Dedifferentiated amniotic fluid mesenchymal stem cell (primary cell): Measurements from ENCODE around the gene CYP4F12.

Experiments
- DNase-seq: peaks from one replicate; pipeline ENCODE4 v3.0.0-alpha.2; 2016; ENCODE audit errors: extremely low spot score

CYP4F12 gene

DNA sequence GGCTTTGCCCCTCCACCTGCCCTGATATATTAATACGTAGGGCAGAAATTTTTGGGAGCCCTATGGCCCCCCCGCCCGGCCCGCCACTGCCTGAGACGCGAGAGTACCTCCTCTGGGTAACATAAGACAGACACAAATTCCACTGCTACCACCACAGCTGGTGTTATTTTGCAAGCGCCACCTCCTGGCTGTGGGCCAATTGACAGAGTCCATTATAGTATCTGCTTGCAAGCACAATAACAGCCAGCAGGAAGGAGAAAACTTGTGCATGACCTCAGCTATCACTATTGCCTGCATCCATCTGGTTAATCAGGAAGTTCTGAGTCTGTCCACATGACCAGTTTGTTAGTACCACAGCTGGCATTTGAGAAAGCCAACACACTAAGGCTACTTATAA is 29.6 kb downstream of the CYP4F12 start:
- DNase-seq: no peak

DNA sequence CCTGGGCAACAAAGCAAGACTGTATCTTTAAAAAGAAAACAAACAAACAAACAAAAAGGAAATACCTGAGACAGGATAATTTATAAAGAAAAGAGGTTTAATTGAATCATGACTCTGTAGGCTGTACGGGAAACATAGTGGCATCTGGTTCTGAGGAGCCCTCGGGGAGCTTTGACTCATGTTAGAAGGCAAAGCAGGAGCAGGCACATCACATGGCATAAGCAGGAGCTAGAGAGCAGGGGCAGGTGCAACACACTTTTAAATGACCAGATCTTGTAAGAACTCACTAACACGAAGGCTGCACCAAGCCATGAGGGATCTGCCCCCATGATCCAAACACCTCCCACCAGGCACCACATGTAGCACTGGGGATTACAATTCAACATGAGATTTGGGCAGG is 41.8 kb downstream of the CYP4F12 start:
- no peak for DNase-seq

DNA sequence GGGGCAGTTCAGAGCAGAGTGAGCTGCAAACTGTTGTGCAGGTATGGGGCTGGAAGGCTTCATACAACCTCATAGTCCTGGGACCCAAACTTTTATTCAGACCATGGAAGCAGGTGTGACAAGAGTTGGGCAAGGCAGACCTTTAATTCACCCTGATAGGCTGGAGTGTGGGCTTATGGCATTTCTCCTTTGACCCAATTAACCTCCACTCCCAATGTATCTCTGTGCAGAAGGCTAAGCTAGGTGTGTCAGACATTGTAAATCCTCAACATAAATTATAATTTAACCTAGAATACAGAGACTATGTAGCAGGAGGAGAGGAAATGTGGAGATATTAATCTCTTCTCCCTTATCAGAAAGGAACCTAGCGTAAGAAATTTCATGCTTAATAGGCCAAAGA is 42.8 kb downstream of the CYP4F12 start:
- no peak for DNase-seq

DNA sequence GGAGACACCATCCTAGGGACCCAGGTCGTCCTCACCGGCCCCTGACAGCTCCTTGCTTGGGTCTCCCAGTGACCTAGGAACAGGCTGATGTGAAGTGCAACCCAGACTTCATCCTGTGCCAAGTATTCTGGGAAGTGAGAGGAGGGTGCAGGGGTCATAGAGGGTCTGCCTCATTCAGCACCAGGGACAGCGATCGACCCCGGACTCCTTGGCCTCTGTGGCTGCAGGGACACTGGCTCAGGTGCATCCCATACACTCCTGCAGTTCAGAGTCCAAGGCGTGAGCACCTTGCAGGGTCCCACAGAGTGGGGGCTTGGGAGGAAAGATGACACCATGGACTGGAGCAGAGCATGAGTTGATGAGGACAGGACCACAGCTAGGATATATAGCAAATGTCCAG is 44.9 kb downstream of the CYP4F12 start:
- DNase-seq: no peak

DNA sequence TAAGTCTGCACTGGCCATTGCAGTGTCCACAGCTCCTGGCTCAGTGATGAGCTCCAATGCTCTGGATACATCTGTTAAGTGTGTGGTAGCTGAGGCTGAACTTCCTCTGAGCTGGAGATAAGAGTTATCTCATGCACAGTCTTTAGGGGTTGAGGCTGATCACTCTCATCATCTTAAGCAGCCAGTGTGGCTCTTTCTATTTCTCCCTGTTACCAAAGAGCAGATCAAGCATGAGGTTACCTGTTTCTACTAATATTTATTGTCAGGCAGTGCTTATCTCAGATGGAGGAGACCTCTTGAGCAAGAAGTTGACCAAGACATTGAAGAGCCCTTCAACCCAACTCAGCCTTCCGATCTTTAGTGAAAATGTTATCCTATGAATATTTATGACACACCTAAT is 48.4 kb downstream of the CYP4F12 start:
- DNase-seq: no peak

DNA sequence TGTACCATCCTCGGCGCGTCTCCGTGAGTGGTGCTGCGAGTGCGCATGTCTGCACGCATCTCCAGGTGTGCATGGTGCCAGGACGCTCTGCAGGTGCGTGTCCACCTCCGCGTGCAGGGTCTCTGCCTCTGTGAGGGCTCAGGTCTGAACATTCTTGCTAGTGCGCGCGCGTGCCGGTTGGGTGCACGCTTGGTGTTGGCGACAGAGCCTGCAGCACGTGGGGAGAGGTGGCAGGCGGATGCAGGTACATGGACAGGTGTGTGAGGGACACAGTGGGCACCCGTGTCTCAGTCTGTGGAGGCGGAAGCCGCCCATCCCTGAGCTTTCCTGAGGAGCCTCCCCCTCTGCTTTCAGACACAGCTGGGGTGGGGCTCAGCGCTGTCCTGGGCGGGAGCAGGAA is 50.1 kb downstream of the CYP4F12 start:
- DNase-seq: no peak

DNA sequence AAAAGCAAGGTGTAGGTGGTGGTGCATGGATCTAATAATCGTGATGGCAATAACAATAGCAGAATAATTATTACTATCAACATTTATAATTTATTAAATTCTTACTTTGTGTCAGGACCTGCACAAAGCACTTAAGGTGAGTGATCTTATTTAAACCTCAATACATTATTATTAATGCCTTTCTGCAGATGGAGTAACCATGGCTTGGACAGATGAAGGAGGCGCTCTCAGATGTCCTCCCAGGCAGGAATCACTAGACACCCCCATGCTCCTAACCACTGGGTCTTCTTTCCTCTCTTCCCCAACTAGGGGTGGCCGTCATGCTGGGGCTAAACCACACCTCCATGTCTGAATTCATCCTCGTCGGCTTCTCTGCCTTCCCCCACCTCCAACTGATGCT is 54.8 kb downstream of the CYP4F12 start, which contains the start of gene OR10H2:
TSS of gene OR10H2 (plus strand) at position 301 of the 400 bp plus-strand sequence. CDS start at position 321, 20 bp downstream.
- DNase-seq: no peak

DNA sequence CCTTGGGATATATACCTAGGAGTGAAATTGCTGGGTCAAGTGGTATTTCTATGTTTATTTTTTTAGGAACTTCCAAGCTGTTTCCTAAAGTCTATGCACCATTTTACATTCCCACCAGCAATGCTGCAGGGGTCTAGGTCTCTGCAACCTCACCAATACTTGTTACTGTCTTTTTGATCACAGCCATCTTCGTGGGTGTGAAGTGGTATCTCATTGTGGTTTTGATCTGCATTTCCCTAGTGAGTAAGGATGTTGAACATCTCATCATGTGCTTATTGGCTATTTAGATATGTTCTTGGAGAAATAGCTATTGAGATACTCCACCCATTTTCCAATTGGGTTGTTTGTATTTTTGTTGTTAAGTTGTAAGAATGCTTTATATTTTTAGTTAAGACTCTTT is 57.7 kb downstream of the CYP4F12 start:
- DNase-seq: no peak

DNA sequence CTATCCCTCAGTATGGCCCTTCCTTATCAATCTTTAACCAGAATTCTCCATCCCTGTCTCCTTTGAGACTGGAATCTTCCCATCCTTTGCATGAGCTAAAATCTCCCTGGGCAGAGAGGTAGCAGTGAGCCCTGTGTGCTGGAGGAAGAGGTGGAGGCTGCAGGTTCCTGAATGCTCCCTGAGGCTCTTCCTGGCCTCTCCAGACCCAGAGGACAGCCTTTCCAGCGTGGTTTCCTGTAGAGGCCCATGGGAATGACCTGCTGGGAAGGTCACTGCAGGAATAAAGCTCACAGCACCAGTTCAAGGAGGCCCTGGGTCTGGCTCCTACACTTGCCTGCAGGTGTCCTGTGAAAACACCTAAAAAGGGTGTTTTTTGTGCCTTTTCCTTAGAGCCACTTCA is 59.5 kb downstream of the CYP4F12 start:
- no peak for DNase-seq

DNA sequence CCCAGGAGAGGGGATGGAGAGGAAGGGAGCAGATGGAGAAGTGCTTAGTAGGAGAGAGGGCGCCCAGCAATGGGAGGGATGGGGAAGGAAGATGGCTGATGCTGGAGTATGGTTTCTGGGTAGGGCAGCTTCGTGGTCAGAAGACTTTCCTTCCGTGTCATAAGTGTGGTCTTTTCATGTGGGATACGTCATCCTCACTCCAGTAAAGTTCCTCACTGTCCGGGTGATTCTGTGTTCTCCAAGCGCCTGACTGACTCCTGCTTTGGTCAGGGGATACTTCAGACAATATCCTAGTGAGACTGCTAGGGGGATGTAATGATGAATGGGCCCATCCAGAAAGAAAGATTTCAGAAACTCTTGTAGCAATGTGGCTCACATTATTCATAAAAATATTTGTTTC is 61.0 kb downstream of the CYP4F12 start:
- no peak for DNase-seq

DNA sequence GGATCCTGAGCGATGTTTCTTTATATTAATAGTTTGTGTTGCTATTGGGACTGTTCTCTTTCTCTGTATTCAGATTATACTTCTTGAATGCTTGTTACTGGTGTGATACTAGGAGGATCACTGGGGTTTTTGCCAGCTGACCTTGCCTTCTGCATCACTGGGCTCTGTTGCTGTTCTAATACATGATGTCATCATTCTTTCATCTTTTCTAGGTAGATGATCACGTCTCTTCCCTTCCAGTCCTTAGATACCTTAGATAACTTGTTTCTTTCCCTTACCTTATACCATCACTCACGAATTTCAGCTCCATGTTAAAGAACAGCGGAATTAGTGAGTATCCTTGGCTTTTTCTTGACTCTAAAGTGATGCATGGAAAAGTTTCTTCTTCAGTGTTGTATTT is 64.8 kb downstream of the CYP4F12 start, which contains the start of gene OR10H3:
TSS of gene OR10H3 (plus strand) at position 264 of the 400 bp plus-strand sequence. CDS start 3,408 bp downstream, outside the sequence.
- DNase-seq: no peak

DNA sequence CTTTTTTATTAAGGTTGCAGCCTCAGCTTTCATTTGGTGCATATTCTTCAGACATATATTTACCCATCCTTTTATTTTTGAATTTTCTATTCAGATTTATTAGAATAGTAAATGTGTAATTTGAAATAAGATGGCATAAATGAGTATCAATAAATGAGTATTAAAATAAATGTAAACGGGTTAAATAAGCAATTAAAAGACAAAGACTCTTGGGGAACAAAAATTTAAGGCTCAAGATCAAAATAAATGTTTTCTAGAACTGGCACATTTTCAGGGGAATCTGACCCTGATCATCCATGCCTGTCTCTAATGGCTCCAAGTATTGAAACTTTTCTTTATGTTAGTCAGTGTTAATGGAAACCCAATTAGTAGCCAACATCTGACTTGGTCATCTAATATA is 67.9 kb downstream of the CYP4F12 start:
- no peak for DNase-seq
